Renal cortical epithelial cell (primary cell): ENCODE data around the gene ZNF33B. TPM values are rescaled to one million over a fixed set of nuclear protein-coding genes. Genes with fewer than 3 reads are reported as not detected.

ENCODE experiments used
- total RNA-seq: library from RNA; depleted of rRNA; stranded (reverse); fragments of >200 nt; gene quantifications from 2 replicates; pipeline ENCODE4 v1.2.3, GENCODE V29; 2014

Gene ZNF33B
- total RNA-seq, 1 donor from 2014 or later = 48.4 TPM

Other genes starting within 250 kb of the ZNF33B start
- gene BMS1, start 144.2 kb upstream of the ZNF33B start, total RNA-seq = 20.3 and 26.5 TPM in 2 replicates